GM12875 (cell line): ENCODE measurements around the gene OR51I2.

Source experiments
- H3K4me3 ChIP-seq: one replicate; pipeline ENCODE4 v1.5.1; 2011; ENCODE audit warnings: low read depth, low read length, control low read depth
- CTCF ChIP-seq: IDR thresholded peaks from 2 replicates; pipeline ENCODE4 v1.5.1; 2011; ENCODE audit warnings: low read depth, mild to moderate bottlenecking, control low read depth, inconsistent platforms, low read length, moderate library complexity, borderline replicate concordance; ENCODE audit not compliant: insufficient read depth

The OR51I2 gene

GRCh38 chr11:5505363-5506048 is 56.4 kb downstream of the OR51I2 start:
- no peak overlapping the region for H3K4me3 ChIP-seq
- TF ChIP-seq CTCF = no peak
